MM.1S (cell line): ENCODE data around the gene PSAPL1.

ENCODE experiments used
- DNase-seq: peaks from one replicate; pipeline ENCODE4 v3.0.0-alpha.2; 2015
- H2AFZ ChIP-seq: fragments of 300-600 bp; sonication (generic); 2 replicates; pipeline ENCODE4 v1.6.0; 2016; ENCODE audit warnings: antibody characterized with exemption, low read length
- H3F3A ChIP-seq: fragments of 300-600 bp; sonication (generic); 2 replicates; pipeline ENCODE4 v1.6.1; 2016; ENCODE audit warnings: mild to moderate bottlenecking, antibody characterized with exemption, low read length, moderate library complexity, mixed read lengths; ENCODE audit not compliant: insufficient read depth
- H3K27ac ChIP-seq: fragments of 300-600 bp; sonication (generic); 2 replicates; pipeline ENCODE4 v1.5.1; 2016; ENCODE audit warnings: mild to moderate bottlenecking, low read length
- H3K27me3 ChIP-seq: fragments of 300-600 bp; sonication (generic); replicated peaks from 2 replicates; pipeline ENCODE4 v1.6.0; 2016; ENCODE audit warnings: low read length; ENCODE audit not compliant: insufficient read depth
- H3K36me3 ChIP-seq: fragments of 300-600 bp; sonication (generic); replicated peaks from 2 replicates; pipeline ENCODE4 v1.6.1; 2016; ENCODE audit warnings: mild to moderate bottlenecking, low read length, mixed read lengths; ENCODE audit not compliant: insufficient read depth
- H3K4me1 ChIP-seq: fragments of 300-600 bp; sonication (generic); 2 replicates; pipeline ENCODE4 v1.6.1; 2016; ENCODE audit warnings: low read length, mixed read lengths
- H3K4me2 ChIP-seq: fragments of 300-600 bp; sonication (generic); 2 replicates; pipeline ENCODE4 v1.6.0; 2016; ENCODE audit warnings: low read depth, low read length
- H3K4me3 ChIP-seq: fragments of 300-600 bp; sonication (generic); 2 replicates; pipeline ENCODE4 v1.5.1; 2016; ENCODE audit warnings: low read length, mixed read lengths
- H3K79me2 ChIP-seq: fragments of 300-600 bp; sonication (generic); 2 replicates; pipeline ENCODE4 v1.6.1; 2016; ENCODE audit warnings: mixed run types, low read length, mixed read lengths
- H3K9ac ChIP-seq: fragments of 300-600 bp; sonication (generic); 2 replicates; pipeline ENCODE4 v1.6.1; 2016; ENCODE audit warnings: low read length, mixed read lengths
- H3K9me2 ChIP-seq: fragments of 300-600 bp; sonication (generic); replicated peaks from 2 replicates; pipeline ENCODE4 v1.6.1; 2016; ENCODE audit warnings: mild to moderate bottlenecking, low read length, mixed read lengths; ENCODE audit not compliant: insufficient read depth
- H3K9me3 ChIP-seq: fragments of 300-600 bp; sonication (generic); replicated peaks from 2 replicates; pipeline ENCODE4 v1.6.1; 2016; ENCODE audit warnings: mild to moderate bottlenecking, low read length, mixed read lengths; ENCODE audit not compliant: insufficient read depth
- H4K20me1 ChIP-seq: fragments of 300-600 bp; sonication (generic); 2 replicates; pipeline ENCODE4 v1.6.1; 2016; ENCODE audit warnings: mild to moderate bottlenecking, low read length, moderate library complexity, mixed read lengths; ENCODE audit not compliant: insufficient read depth
- CTCF ChIP-seq: fragments of 300-600 bp; sonication (generic); IDR thresholded peaks from 2 replicates; pipeline ENCODE4 v1.5.1; 2016; ENCODE audit warnings: antibody characterized with exemption, low read length, mixed read lengths
- EZH2 ChIP-seq: fragments of 300-600 bp; sonication (generic); optimal IDR thresholded peaks from 2 replicates; pipeline ENCODE3; 2017; ENCODE audit warnings: low read depth, mild to moderate bottlenecking, antibody characterized with exemption, low read length, mixed read lengths
- EZH2phosphoT487 ChIP-seq: fragments of 300-600 bp; sonication (generic); IDR thresholded peaks from 2 replicates; pipeline ENCODE4 v1.6.1; 2018; ENCODE audit warnings: antibody characterized with exemption, low read length

Gene PSAPL1

GRCh38 chr4:7384929-7385890 lies 49.5 kb downstream of the PSAPL1 start:
- H2AFZ ChIP-seq = no peak overlapping the region
- H3K4me1 ChIP-seq = no peaks in the 10 kb centered on the region
- H3K9me3 ChIP-seq = no peaks in the 10 kb centered on the region
- no peak overlapping the region for H3K9ac ChIP-seq
- no peaks in the 10 kb centered on the region for H4K20me1 ChIP-seq
- peaks cover 70% of the 10 kb centered on the region for H3K27me3 ChIP-seq
- TF ChIP-seq CTCF = no peak
- TF ChIP-seq EZH2 = no peak
- no peak for TF ChIP-seq EZH2phosphoT487
- no peak overlapping the region for H3K4me2 ChIP-seq
- no peaks in the 10 kb centered on the region for H3K36me3 ChIP-seq
- no peak overlapping the region for H3K4me3 ChIP-seq
- no peaks in the 10 kb centered on the region for H3K79me2 ChIP-seq
- H3F3A ChIP-seq = no peaks in the 10 kb centered on the region
- no peaks in the 10 kb centered on the region for H3K9me2 ChIP-seq
- DNase-seq = no peak
- H3K27ac ChIP-seq = no peak overlapping the region

GRCh38 chr4:7384003-7384928 lies 50.5 kb downstream of the PSAPL1 start:
- Histone ChIP-seq H3K9ac (no peak overlapping the region), H3K27me3 (peaks cover 70% of the 10 kb centered on the region), H3K36me3 (no peaks in the 10 kb centered on the region), H3K27ac (no peak overlapping the region), H4K20me1 (no peaks in the 10 kb centered on the region), H2AFZ (no peak overlapping the region), H3K9me2 (no peaks in the 10 kb centered on the region), H3K79me2 (no peaks in the 10 kb centered on the region), H3K4me1 (no peaks in the 10 kb centered on the region), H3F3A (no peaks in the 10 kb centered on the region), H3K4me2 (no peak overlapping the region), H3K4me3 (no peak overlapping the region), H3K9me3 (no peaks in the 10 kb centered on the region)
- no peak for DNase-seq
- TF ChIP-seq EZH2 (no peak), EZH2phosphoT487 (no peak), CTCF (no peak)

GRCh38 chr4:7383266-7383665 lies 51.5 kb downstream of the PSAPL1 start:
- no peak overlapping the region for H3K4me2 ChIP-seq
- no peaks in the 10 kb centered on the region for H3K9me2 ChIP-seq
- no peak overlapping the region for H2AFZ ChIP-seq
- TF ChIP-seq EZH2 = no peak
- TF ChIP-seq EZH2phosphoT487 = no peak
- DNase-seq = no peak
- H3K9ac ChIP-seq = no peak overlapping the region
- no peaks in the 10 kb centered on the region for H4K20me1 ChIP-seq
- H3K9me3 ChIP-seq = no peaks in the 10 kb centered on the region
- no peak overlapping the region for H3K27ac ChIP-seq
- no peak overlapping the region for H3K4me3 ChIP-seq
- peaks cover 70% of the 10 kb centered on the region for H3K27me3 ChIP-seq
- no peaks in the 10 kb centered on the region for H3K4me1 ChIP-seq
- H3K36me3 ChIP-seq = no peaks in the 10 kb centered on the region
- H3K79me2 ChIP-seq = no peaks in the 10 kb centered on the region
- H3F3A ChIP-seq = no peaks in the 10 kb centered on the region
